H1 (cell line): Measurements from ENCODE around the gene CRYBG1. TPM values are rescaled to one million over a fixed set of nuclear protein-coding genes. Genes with fewer than 3 reads are reported as not detected.

ENCODE experiments used
- CEBPB ChIP-seq: IDR thresholded peaks from 2 replicates; pipeline ENCODE4 v1.6.1; 2012; ENCODE audit warnings: low read depth, low read length
- CHD1 ChIP-seq: IDR thresholded peaks from 2 replicates; pipeline ENCODE4 v1.6.1; 2012; ENCODE audit warnings: low read depth, low read length, improper control_type of control experiment
- KDM1A ChIP-seq: fragments of 200-600, 300-600 bp; sonication (generic); IDR thresholded peaks from 2 replicates; pipeline ENCODE4 v1.7.1; 2016; ENCODE audit warnings: mild to moderate bottlenecking, low read length, borderline replicate concordance
- POLR2A ChIP-seq, 2 experiments: IDR thresholded peaks; 1 replicate in 1 of 2; 2 replicates in 1 of 2; pipeline ENCODE4 v1.6.1; 2011; ENCODE audit warnings: low read depth in 2 of 2, low read length in 2 of 2, mild to moderate bottlenecking in 2 of 2; ENCODE audit errors: control extremely low read depth in 1 of 2
- TCF12 ChIP-seq: IDR thresholded peaks from 2 replicates; pipeline ENCODE4 v1.6.1; 2011; ENCODE audit warnings: low read depth, mild to moderate bottlenecking, low read length
- polyA plus RNA-seq, 7 experiments: library from polyadenylated mRNA; depleted of rRNA in 3 of 7; stranded (reverse) in 5 of 7; unstranded in 2 of 7; fragments of >200 nt in 5 of 7; fragments of 200-250 nt in 2 of 7; gene quantifications; 1 replicate in 5 of 7; 2 replicates in 1 of 7; 4 replicates in 1 of 7; pipeline versions ENCODE4 v1.2.1 to v1.2.3, GENCODE V29; 2011 to 2013; ENCODE audit warnings: missing spikeins in 2 of 7, mixed read lengths in 2 of 7
- total RNA-seq: library from RNA; stranded (reverse); fragmentation: NEBNext Ultra II Directional; extraction: Animal tissue kit (Norgen Biotek cat#: 25700); gene quantifications from 2 replicates; pipeline ENCODE4 v1.2.1, GENCODE V29; 2021
- TF ChIP-seq, protein P1 (sequence below): fragments of 300-600 bp; sonication (generic); IDR thresholded peaks from 2 replicates; pipeline ENCODE4 v1.7.1; 2012; ENCODE audit warnings: low read length, moderate library complexity, mild to moderate bottlenecking, inconsistent platforms; ENCODE audit not compliant: insufficient replicate concordance
- TF ChIP-seq, protein P2 (sequence below): IDR thresholded peaks from 2 replicates; pipeline ENCODE4 v1.6.1; 2012; ENCODE audit warnings: inconsistent platforms

The CRYBG1 gene
- total and polyA plus RNA-seq, 2 of the 8 experiments (the other 6 are each of a cell fraction or from before 2014, with no cell fraction given): 2.2 to 11.6 TPM

DNA sequence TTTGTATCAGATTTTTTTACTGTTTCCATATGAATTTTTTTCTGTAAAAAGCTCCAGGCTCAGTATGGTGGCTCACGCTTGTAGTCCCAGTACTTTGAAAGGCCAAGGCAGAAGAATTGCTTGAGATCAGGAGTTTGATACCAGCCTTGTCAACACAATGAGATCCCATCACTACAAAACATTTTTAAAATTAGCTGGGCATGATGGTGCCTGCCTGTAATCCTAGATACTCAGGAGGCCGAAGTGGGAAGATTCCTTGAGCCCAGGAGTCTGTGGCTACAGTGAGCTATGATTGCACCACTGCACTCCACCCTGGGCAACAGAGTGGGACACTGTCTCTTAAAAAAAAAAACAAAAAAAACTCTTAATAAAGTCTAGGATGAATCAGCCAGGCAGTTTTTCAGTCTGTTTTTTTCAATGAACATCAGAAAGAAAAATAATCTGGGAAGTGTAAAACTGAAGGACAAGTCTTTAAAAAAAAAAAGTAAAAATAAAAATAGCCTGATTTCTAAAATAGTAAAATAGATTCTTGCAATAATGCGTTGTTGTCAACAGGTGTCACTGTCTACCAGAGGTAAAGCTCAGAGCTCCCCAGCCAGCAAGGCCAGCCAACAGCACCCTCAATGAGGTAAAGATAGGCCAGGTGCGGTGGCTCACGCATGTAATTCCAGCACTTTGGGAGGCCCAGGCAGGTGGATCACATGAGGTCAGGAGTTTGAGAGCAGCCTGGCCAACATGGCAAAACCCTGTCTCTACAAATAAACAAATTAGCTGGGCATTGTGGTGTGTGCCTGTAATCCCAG lies 25.7 kb upstream of the CRYBG1 start (continued):
- TF ChIP-seq, protein P1, sequence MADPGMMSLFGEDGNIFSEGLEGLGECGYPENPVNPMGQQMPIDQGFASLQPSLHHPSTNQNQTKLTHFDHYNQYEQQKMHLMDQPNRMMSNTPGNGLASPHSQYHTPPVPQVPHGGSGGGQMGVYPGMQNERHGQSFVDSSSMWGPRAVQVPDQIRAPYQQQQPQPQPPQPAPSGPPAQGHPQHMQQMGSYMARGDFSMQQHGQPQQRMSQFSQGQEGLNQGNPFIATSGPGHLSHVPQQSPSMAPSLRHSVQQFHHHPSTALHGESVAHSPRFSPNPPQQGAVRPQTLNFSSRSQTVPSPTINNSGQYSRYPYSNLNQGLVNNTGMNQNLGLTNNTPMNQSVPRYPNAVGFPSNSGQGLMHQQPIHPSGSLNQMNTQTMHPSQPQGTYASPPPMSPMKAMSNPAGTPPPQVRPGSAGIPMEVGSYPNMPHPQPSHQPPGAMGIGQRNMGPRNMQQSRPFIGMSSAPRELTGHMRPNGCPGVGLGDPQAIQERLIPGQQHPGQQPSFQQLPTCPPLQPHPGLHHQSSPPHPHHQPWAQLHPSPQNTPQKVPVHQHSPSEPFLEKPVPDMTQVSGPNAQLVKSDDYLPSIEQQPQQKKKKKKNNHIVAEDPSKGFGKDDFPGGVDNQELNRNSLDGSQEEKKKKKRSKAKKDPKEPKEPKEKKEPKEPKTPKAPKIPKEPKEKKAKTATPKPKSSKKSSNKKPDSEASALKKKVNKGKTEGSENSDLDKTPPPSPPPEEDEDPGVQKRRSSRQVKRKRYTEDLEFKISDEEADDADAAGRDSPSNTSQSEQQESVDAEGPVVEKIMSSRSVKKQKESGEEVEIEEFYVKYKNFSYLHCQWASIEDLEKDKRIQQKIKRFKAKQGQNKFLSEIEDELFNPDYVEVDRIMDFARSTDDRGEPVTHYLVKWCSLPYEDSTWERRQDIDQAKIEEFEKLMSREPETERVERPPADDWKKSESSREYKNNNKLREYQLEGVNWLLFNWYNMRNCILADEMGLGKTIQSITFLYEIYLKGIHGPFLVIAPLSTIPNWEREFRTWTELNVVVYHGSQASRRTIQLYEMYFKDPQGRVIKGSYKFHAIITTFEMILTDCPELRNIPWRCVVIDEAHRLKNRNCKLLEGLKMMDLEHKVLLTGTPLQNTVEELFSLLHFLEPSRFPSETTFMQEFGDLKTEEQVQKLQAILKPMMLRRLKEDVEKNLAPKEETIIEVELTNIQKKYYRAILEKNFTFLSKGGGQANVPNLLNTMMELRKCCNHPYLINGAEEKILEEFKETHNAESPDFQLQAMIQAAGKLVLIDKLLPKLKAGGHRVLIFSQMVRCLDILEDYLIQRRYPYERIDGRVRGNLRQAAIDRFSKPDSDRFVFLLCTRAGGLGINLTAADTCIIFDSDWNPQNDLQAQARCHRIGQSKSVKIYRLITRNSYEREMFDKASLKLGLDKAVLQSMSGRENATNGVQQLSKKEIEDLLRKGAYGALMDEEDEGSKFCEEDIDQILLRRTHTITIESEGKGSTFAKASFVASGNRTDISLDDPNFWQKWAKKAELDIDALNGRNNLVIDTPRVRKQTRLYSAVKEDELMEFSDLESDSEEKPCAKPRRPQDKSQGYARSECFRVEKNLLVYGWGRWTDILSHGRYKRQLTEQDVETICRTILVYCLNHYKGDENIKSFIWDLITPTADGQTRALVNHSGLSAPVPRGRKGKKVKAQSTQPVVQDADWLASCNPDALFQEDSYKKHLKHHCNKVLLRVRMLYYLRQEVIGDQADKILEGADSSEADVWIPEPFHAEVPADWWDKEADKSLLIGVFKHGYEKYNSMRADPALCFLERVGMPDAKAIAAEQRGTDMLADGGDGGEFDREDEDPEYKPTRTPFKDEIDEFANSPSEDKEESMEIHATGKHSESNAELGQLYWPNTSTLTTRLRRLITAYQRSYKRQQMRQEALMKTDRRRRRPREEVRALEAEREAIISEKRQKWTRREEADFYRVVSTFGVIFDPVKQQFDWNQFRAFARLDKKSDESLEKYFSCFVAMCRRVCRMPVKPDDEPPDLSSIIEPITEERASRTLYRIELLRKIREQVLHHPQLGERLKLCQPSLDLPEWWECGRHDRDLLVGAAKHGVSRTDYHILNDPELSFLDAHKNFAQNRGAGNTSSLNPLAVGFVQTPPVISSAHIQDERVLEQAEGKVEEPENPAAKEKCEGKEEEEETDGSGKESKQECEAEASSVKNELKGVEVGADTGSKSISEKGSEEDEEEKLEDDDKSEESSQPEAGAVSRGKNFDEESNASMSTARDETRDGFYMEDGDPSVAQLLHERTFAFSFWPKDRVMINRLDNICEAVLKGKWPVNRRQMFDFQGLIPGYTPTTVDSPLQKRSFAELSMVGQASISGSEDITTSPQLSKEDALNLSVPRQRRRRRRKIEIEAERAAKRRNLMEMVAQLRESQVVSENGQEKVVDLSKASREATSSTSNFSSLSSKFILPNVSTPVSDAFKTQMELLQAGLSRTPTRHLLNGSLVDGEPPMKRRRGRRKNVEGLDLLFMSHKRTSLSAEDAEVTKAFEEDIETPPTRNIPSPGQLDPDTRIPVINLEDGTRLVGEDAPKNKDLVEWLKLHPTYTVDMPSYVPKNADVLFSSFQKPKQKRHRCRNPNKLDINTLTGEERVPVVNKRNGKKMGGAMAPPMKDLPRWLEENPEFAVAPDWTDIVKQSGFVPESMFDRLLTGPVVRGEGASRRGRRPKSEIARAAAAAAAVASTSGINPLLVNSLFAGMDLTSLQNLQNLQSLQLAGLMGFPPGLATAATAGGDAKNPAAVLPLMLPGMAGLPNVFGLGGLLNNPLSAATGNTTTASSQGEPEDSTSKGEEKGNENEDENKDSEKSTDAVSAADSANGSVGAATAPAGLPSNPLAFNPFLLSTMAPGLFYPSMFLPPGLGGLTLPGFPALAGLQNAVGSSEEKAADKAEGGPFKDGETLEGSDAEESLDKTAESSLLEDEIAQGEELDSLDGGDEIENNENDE: peak; percentile 27
- TF ChIP-seq, protein P2, sequence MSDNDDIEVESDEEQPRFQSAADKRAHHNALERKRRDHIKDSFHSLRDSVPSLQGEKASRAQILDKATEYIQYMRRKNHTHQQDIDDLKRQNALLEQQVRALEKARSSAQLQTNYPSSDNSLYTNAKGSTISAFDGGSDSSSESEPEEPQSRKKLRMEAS: peak; percentile 34; the same call in 1 of the 2 replicates
- no peak for TF ChIP-seq CHD1
- 0 out of 2 replicates have a peak, but pooled peaks have one; percentile 16 for TF ChIP-seq TCF12
- 0 out of 2 replicates have a peak, but pooled peaks have one; percentile 7 for TF ChIP-seq CEBPB
- TF ChIP-seq POLR2A (IDR thresholded peaks at IDR 0.05; ENCODE audit: control extremely low read depth in 1 of 2, low read depth in 2 of 2, low read length in 2 of 2): no peak
- TF ChIP-seq KDM1A: peak; percentile 57; the same call in 1 of the 2 replicates
